UCSD-AML1 (cell line): Measurements from ENCODE around the gene TLK1.
"Not testable (repeated sequence)": the region's sequence is repeated elsewhere in the genome, so short reads cannot be mapped to it uniquely, and the experiment has no call there.

Experiments used
- DNase-seq: peaks from one replicate; lab custom pipeline; 2025; ENCODE audit not compliant: unreplicated experiment; lab: John Stamatoyannopoulos, UW

The TLK1 gene

GRCh38 chr2:171146071-171146470, 14.6 kb downstream of the TLK1 start:
- DNase-seq = no peak

GRCh38 chr2:171143670-171144062, 17.0 kb downstream of the TLK1 start:
- no peak for DNase-seq

GRCh38 chr2:171142398-171142797, 18.3 kb downstream of the TLK1 start:
- no peak for DNase-seq

- no peak for DNase-seq
These were observed 19.4 kb downstream of the TLK1 start for GRCh38 chr2:171141320-171141719.

- DNase-seq = no peak
These were observed 20.8 kb downstream of the TLK1 start for GRCh38 chr2:171139860-171140259.

GRCh38 chr2:171136024-171136423, 24.7 kb downstream of the TLK1 start:
- no peak for DNase-seq

GRCh38 chr2:171134624-171135230, 26.0 kb downstream of the TLK1 start:
- no peak for DNase-seq

- DNase-seq = no peak
These were observed 28.6 kb downstream of the TLK1 start for GRCh38 chr2:171132086-171132485.

- no peak for DNase-seq
These were observed 32.2 kb downstream of the TLK1 start for GRCh38 chr2:171128461-171128860.

- no peak for DNase-seq
These were observed 36.2 kb downstream of the TLK1 start for GRCh38 chr2:171124541-171124940.

- DNase-seq = no peak
These were observed 51.1 kb downstream of the TLK1 start for GRCh38 chr2:171109571-171109970.

GRCh38 chr2:171109020-171109419, 51.7 kb downstream of the TLK1 start:
- no peak for DNase-seq

- no peak for DNase-seq
These were observed 52.9 kb downstream of the TLK1 start for GRCh38 chr2:171107803-171108202.

GRCh38 chr2:171104379-171104778, 56.3 kb downstream of the TLK1 start:
- no peak for DNase-seq

- DNase-seq = no peak
These were observed 57.9 kb downstream of the TLK1 start for GRCh38 chr2:171102802-171103201.

GRCh38 chr2:171100370-171100769, 60.3 kb downstream of the TLK1 start:
- DNase-seq = no peak

- no peak for DNase-seq
These were observed 62.1 kb downstream of the TLK1 start for GRCh38 chr2:171098607-171099006.

GRCh38 chr2:171095014-171095582, 65.6 kb downstream of the TLK1 start:
- DNase-seq = no peak

- DNase-seq = not testable (repeated sequence)
These were observed 69.2 kb downstream of the TLK1 start for GRCh38 chr2:171091517-171091916.

- DNase-seq = no peak
These were observed 71.2 kb downstream of the TLK1 start for GRCh38 chr2:171089489-171089888.

- no peak for DNase-seq
These were observed 72.4 kb downstream of the TLK1 start for GRCh38 chr2:171088057-171088834.

- no peak for DNase-seq
These were observed 73.1 kb downstream of the TLK1 start for GRCh38 chr2:171087547-171087946.
